Epithelial cell of prostate (primary cell): ENCODE measurements around the gene ALOX15B.
"Not testable (repeated sequence)": the region's sequence is repeated elsewhere in the genome, so short reads cannot be mapped to it uniquely, and the experiment has no call there.

Source experiments
- DNase-seq: peaks from one replicate; pipeline ENCODE4 v3.0.0-alpha.2; 2011; ENCODE audit warnings: low read depth, low spot score
- H3K27ac ChIP-seq: fragments of 450-650 bp; 2 replicates; pipeline ENCODE4 v1.5.1; 2017; ENCODE audit warnings: mild to moderate bottlenecking

The ALOX15B gene

GRCh38 chr17:8012996-8013640 lies 25.7 kb upstream of the ALOX15B start:
- DNase-seq = no peak
- no peak overlapping the region for H3K27ac ChIP-seq

DNA sequence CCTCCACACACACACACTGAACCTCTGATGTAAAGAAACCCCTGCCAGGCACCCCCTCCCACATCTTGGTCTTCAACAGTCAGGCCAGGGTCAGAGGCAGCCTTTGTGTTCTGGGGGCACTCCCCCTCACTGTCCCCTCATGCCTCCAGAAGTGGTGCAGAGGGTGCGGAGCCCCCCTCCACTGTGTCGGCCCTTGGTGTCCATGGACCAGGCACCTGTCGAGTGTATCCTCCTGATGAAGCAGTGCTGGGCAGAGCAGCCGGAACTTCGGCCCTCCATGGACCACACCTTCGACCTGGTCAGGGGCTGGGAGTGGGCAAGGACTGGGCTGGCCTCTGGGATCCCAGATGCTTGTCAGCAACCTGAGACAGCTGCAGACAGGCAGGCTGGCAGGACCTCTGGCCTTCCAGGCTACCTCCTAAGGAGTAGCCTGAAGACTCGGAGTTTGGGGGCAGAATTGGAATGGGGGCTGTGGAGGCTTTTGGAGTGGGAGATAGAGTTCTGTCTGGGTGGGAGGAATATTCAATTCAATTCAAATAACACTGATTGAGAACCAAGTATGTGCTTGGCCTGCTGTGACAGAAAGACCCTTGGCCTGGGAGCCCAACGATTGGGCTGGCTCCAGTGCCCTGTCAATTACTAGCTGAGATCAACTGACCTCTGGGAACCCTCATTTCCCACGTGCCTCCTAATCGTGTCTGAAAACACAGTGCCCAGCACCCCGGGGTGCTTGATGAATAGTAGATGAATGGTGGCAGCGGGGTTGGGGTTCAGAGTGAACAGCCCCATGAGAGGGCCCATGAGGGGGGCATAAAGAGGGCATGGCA lies 24.9 kb upstream of the ALOX15B start:
- no peak for DNase-seq

DNA sequence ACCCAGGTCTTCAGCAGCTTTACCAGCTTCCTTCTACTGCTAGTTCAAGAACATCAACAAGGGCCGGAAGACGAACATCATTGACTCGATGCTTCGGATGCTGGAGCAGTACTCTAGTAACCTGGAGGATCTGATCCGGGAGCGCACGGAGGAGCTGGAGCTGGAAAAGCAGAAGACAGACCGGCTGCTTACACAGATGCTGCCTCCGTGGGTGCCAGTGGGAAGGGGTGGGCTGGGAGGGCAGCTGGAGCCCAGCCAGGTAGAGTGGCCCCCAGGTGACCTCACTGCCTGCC lies 24.4 kb upstream of the ALOX15B start:
- H3K27ac ChIP-seq = no peak overlapping the region

More for the DNA sequence above, 24.9 kb upstream of the ALOX15B start:
- H3K27ac ChIP-seq = no peak overlapping the region

GRCh38 chr17:8015236-8015956 lies 23.5 kb upstream of the ALOX15B start:
- no peak for DNase-seq
- no peak overlapping the region for H3K27ac ChIP-seq

More for the DNA sequence above, 24.4 kb upstream of the ALOX15B start:
- DNase-seq = no peak

DNA sequence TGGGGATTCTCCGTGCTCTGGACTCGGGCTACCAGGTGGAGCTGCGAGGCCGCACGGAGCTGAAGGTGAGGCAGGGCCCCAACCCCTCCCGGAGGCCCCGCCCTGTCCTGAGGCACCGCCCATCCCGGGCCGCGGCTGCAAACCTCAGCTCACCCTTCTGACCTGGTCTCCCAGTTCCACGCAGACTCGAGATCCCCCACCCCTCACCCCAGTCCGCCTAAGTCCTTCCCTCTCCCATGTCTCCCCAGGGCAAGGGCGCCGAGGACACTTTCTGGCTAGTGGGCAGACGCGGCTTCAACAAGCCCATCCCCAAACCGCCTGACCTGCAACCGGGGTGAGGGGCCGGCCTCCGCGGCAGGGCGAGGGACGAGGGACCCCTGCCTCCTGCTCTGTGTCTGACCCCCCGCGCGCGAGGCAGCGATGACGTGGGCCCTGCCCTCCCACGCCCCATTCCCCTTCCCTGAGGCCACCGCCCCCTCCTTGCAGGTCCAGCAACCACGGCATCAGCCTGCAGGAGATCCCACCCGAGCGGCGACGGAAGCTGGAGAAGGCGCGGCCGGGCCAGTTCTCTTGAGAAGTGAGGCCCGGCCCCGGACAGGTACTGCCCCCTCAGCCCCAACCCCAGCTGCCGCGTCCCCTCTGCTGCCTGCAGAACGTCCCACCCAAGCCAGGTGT lies 22.8 kb upstream of the ALOX15B start:
- DNase-seq = no peak
- peak overlapping the region; percentile 99 for H3K27ac ChIP-seq

GRCh38 chr17:8016632-8017424 lies 22.0 kb upstream of the ALOX15B start:
- no peak for DNase-seq

DNA sequence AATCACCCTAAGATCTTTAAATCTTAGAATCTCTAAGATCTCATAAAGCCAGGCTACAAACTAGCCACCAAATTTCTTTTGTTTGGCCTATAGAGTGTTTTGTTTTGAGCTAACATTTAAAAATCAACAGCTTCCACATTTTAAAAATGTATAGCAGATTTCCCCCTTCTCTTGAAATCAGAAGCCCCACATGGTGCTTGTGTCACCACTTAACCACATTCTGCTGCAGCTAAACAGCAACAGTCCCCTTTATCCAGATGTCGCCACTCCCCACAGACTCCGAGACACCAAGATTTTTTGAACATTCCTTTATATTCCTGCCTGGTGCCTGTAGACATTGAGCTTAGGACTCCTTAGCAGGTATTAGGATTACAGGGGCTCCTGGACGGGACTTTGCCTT lies 20.4 kb upstream of the ALOX15B start:
- no peak for DNase-seq
- H3K27ac ChIP-seq = peak overlapping the region; percentile 99

More at GRCh38 chr17:8016632-8017424, 22.0 kb upstream of the ALOX15B start:
- H3K27ac ChIP-seq = peak overlapping the region; percentile 99

GRCh38 chr17:8019166-8019565 lies 19.7 kb upstream of the ALOX15B start:
- peak; percentile 66 for DNase-seq
- peak overlapping the region; percentile 99 for H3K27ac ChIP-seq

DNA sequence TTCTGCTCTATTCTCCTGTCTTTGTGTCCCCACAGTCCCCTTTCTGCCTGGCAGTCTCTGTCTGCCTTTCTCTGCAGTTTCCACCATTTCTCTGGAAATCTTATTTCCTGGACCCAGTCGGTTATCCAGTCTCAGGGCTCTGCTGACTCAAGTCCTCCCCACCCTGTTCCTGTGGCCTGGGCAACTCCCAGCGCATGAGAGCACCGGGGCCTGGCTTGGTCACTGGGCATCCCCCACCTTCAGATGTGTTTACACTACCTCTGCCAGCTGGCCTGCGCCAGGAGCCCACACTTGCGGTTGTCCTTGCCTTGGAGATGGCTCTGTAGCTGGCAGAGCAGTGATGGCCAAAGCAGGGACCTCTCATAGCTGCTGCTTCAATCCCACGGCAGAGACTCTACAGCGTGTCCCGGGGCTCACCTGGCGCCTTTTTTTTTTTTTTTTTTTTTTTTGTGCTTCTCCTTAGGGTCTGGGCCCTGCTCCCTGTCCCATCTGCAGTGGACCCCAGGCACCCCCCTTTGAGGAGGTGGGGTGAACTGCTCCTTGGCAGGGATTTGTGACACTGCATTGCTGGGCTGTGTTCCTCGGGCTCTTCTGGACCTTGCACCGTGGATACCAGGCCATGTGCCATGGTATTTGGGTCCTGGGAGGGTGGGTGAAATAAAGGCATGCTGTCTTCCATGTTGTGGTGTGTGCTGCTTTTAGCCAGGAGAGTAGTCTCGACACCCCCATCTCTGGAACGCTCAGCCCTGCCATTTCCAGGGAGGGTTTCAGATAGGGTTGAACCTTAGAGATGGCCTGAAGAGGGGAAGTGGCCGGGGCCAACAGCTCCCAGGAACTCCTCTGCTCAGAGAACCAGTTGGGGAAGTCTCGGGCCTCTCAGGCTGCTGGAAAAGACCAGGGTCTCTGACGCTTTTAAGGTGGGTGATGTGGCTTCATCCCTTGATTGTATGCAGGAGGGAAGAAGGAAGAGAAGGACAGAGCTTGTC lies 18.9 kb upstream of the ALOX15B start:
- H3K27ac ChIP-seq = peak overlapping the region; percentile 99
- peak; percentile 73 for DNase-seq

DNA sequence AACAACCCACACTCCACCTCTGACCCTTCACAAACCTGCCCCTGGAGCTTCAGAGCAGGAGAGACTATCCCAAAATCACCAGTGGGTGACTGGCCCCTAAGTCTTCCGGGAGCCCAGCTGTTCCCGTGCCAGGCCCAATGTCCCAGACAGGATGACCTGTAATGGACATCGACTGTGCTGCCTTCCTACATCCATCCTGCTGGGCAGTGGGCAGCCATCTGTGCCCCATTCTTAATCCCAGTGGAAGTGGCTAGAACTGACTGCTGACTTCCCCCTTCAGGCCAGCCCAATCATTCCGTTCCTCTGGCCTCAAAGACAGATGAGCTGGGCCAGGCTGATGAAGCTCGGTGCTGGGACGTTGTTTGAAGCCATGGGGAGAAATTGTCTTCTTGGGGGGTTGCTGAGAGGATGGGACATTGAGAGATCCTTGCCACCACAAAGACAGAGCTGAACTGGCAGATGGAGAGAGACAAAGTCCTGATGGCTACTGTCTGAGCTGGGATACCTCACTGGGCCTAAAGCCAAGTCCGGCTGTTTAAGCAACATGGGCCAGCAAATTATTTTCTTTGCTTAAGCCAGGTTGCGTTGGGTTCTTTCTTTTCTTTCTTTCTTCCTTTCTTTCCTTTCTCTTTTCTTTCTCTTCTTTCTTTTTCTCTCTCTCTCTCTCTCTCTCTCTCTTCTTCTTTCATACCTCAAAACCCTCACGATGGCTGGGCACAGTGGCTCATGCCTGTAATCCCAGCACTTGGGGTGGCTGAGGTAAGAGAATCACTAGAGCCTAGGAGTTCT lies 17.9 kb upstream of the ALOX15B start:
- no peak overlapping the region for H3K27ac ChIP-seq

DNA sequence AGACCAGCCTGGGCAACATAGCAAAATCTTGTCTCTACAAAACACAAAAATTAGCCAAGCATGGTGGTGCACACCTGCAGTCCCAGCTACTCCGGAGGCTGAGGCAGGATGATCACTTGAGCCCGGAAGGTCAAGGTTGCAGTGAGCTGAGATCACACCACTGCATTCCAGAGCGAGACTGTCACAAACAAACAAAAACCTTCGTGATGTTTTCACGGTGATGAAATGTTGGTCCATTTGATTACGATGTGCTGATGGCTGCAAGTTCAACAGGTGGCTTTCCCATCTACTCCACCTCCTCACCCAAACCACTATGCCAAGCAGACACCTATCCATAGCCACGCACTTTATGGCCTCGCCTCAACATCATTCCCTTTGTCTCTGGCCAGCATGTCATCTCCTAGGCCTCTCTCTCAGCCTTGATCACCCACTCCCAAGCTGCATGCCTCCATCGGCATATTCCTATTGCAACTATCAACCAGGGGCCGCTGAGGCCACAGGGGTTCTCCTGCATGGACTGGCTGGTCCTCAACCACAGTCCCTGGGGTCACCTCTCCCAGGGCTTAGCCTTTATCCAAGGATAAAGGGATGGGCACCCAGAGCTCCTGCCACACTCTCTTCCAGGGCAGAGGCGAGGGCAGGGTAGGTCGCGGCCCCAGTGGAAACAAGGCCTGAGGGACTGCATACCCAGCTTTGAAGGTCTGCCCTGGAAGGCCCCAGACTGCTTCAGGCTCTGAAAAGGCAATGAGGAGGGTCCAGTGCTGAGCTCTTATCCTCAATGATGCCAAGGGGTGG lies 17.1 kb upstream of the ALOX15B start:
- H3K27ac ChIP-seq = no peak overlapping the region

More for the DNA sequence above, 17.9 kb upstream of the ALOX15B start:
- no peak for DNase-seq

DNA sequence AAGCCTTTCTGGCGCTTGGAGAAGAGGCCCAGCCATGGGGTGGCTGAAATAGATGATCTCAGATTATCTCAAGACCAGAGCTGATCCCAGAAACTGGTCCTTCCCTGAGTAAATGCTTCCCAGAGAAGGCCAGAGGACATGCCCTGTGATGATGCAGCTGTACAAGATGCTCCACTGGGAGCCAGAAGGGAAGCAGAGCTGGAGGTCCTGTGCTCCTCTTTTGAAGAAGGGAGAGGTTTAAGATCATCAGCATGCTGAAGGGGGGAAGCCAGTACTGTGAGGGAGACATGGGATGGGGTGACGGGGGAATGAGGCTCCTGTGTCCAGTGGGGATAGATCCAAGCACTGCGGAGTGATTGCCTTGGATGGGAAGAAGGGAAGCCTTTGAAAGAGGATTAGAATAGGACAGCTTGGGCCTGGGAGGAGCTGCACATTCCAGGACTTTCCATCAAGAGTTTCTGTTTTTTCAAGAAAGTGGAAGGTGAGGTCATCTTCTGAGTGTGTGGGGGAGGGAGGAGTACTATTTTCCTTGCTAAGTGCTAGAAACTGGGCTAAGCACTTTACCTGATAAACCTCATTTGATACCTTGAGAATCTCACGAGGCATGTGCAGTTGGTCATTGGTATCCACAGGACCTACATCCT lies 16.4 kb upstream of the ALOX15B start:
- no peak for DNase-seq
- H3K27ac ChIP-seq = no peak overlapping the region

More for the DNA sequence above, 17.1 kb upstream of the ALOX15B start:
- no peak for DNase-seq

DNA sequence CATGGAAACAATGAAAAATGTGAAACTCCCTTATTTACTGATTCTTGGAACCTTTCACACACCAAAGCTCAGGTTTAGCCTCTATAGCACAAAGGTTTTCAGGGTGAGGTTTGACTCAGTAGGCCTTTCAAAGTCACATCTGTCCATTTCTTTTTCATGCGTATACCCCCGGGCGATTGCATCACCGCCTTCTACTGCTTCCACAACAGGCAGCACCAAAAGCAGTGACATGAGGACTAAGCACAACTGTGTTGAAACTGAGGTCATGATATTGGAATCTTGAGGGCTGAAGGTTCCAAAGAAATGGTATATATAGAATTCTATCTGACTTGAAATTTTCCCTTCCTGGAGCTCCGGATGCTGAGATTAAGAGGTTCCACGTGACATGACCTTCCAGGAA lies 14.7 kb upstream of the ALOX15B start:
- not testable (repeated sequence) for H3K27ac ChIP-seq, DNase-seq

DNA sequence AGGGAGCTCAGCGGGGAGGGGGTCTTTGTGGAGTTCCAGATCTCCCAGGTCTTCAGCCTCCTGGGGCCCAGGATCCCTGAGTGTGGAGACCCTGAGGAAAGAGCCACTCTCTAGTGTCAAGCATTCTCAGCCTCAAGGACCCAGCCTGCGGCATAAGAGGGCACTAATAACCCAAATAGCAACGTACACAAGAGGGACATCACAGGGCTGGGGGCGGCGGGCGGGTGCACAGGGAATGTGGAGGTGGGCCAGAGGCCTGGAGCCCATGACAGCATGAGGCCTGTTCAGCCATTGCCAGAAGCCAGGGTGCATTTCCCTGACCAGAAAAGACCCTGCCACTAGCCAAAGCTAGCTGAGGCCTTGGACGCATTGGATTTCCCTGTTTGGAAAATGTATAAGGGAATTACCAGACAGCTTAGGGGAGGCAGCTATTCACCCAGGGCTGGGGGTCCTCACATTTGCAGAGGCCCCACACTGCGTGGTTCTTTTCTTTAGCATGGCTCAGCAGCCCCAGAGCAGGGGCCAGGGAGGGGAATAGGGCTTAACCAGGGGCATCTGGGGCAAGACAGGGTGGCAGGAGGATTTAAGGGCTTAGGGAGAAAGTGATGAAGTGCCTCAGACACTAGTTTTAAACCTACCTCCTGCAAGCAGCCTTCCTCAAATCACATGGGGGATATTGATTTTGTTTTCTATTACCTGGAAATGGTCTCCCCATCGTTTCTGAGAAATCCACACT lies 13.5 kb upstream of the ALOX15B start:
- DNase-seq = no peak
- H3K27ac ChIP-seq = no peak overlapping the region

DNA sequence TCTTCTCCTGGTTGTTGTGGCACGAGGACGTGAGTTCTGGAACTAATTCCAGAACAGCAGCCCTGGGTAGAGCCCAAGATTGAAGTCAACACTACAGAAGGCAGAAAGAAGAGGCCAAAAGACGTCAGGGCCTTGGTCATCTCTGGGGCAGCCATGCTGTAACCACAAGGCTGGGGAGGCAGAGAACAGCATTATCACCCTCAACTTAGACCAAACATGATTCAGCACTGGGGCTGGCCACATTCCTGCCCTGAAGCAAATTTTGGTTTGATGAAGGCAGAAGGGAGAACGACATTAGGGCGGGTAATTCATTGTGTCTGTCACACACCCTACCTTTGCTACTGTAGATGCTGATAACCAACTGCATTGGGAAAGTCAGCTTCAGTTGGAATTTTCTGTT lies 9.7 kb upstream of the ALOX15B start:
- H3K27ac ChIP-seq = peak overlapping the region; percentile 51
- DNase-seq = peak; percentile 44

DNA sequence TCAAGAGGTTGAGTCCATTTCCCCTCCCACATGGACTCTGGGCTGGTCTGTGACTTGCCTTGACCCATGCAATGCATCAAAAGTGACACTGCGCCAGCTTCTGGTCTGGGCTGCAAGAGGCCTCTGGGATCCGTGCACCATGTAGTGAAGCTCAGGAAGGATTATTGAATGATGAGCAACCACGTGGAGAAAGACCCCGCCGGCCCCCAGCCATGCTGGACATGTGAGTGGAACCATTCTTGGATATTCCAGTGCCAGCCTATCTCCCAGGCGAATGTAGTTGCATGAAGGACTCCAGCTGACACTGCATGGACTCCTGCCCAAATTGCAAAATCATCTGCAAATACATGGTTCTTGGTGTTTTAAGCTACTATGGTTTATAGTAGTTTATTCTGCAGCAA lies 7.6 kb upstream of the ALOX15B start:
- H3K27ac ChIP-seq = no peak overlapping the region
- DNase-seq = no peak
